ENCODE results near the gene BRINP2.

Gene BRINP2

GRCh38 chr1:177228693-177229065 is 57.9 kb downstream of the BRINP2 start:
- no peak for DNase-seq

- no peak for DNase-seq
Measured at GRCh38 chr1:177229781-177230180, 59.0 kb downstream of the BRINP2 start.

GRCh38 chr1:177230228-177231016 is 59.7 kb downstream of the BRINP2 start:
- no peak for DNase-seq

- no peak for DNase-seq
Measured at GRCh38 chr1:177235350-177235749, 64.6 kb downstream of the BRINP2 start.

GRCh38 chr1:177236962-177237361 is 66.2 kb downstream of the BRINP2 start:
- DNase-seq = no peak

GRCh38 chr1:177238967-177239366 is 68.2 kb downstream of the BRINP2 start:
- DNase-seq = no peak

GRCh38 chr1:177239792-177240191 is 69.0 kb downstream of the BRINP2 start:
- DNase-seq = no peak

GRCh38 chr1:177243773-177244172 is 73.0 kb downstream of the BRINP2 start:
- no peak for DNase-seq

GRCh38 chr1:177246710-177247580 is 76.2 kb downstream of the BRINP2 start:
- no peak for DNase-seq

GRCh38 chr1:177247623-177248176 is 76.9 kb downstream of the BRINP2 start:
- no peak for DNase-seq

- DNase-seq = no peak
Measured at GRCh38 chr1:177248258-177248657, 77.5 kb downstream of the BRINP2 start.

GRCh38 chr1:177249231-177249630 is 78.5 kb downstream of the BRINP2 start:
- DNase-seq = no peak

- DNase-seq = no peak
Measured at GRCh38 chr1:177252877-177253276, 82.1 kb downstream of the BRINP2 start.

- peak; percentile 1 for DNase-seq
Measured at GRCh38 chr1:177255411-177255810, 84.7 kb downstream of the BRINP2 start.

GRCh38 chr1:177256153-177257075 is 85.7 kb downstream of the BRINP2 start:
- DNase-seq = peak; percentile 22

- DNase-seq = no peak
Measured at GRCh38 chr1:177257128-177257527, 86.4 kb downstream of the BRINP2 start.

GRCh38 chr1:177257576-177257975 is 86.8 kb downstream of the BRINP2 start:
- no peak for DNase-seq

- DNase-seq = no peak
Measured at GRCh38 chr1:177270863-177271262, 100.1 kb downstream of the BRINP2 start.

GRCh38 chr1:177273141-177273540 is 102.4 kb downstream of the BRINP2 start:
- DNase-seq = no peak

GRCh38 chr1:177274687-177275211 is 104.0 kb downstream of the BRINP2 start:
- DNase-seq = no peak

GRCh38 chr1:177275736-177276135 is 105.0 kb downstream of the BRINP2 start:
- no peak for DNase-seq

- DNase-seq = no peak
Measured at GRCh38 chr1:177278626-177279390, 108.0 kb downstream of the BRINP2 start.
